ENCODE results near the gene SMIM31.

DNA sequence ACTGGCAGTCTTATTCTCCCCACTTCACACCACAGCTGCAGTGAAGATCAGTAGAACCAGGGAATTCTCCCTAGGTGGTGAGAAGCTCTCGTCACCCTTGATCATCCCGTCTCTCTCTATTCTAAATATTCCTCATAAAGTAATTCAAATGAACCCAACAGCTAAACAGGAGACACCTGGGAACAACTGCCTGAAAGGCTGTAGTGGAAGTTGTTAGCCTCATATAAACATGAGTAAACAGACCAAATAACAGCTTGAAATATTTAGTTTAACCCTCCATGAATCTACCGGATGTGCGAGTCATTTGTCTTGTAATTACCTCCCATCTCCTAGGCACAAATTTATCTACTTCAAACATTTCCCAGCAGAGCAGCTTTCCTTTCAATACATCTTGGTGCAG, 92.6 kb downstream of the SMIM31 start:
- TF ChIP-seq POLR2AphosphoS5 (IDR thresholded peaks at IDR 0.05; ENCODE audit: borderline replicate concordance, low read depth, low read length) = no peak
- no peak for TF ChIP-seq EZH2 (IDR thresholded peaks at IDR 0.05)
